Glutamatergic neuron (in vitro differentiated cells): Measurements from ENCODE around the gene P2RY6. TPM values are rescaled to one million over a fixed set of nuclear protein-coding genes. Genes with fewer than 3 reads are reported as not detected.

Experiments
- DNase-seq: peaks from one replicate; pipeline ENCODE4 v3.0.0; 2022
- H3K27ac Mint-ChIP-seq: one replicate; pipeline ENCODE4 v1.8.0; 2020; ENCODE audit warnings: mild to moderate bottlenecking, mixed read lengths, inconsistent platforms; ENCODE audit not compliant: unreplicated experiment
- H3K27me3 Mint-ChIP-seq: one replicate; pipeline ENCODE4 v1.8.0; 2020; ENCODE audit warnings: mild to moderate bottlenecking, moderate library complexity, mixed read lengths, inconsistent platforms; ENCODE audit not compliant: unreplicated experiment
- H3K36me3 Mint-ChIP-seq: one replicate; pipeline ENCODE4 v1.8.0; 2020; ENCODE audit warnings: mild to moderate bottlenecking, mixed read lengths, inconsistent platforms; ENCODE audit not compliant: unreplicated experiment
- H3K4me1 Mint-ChIP-seq: one replicate; pipeline ENCODE4 v1.8.0; 2020; ENCODE audit warnings: mild to moderate bottlenecking, low read depth, mixed read lengths, inconsistent platforms; ENCODE audit not compliant: unreplicated experiment
- H3K4me3 Mint-ChIP-seq: one replicate; pipeline ENCODE4 v1.8.0; 2020; ENCODE audit warnings: mild to moderate bottlenecking, mixed read lengths, inconsistent platforms; ENCODE audit not compliant: unreplicated experiment
- H3K9me3 Mint-ChIP-seq: one replicate; pipeline ENCODE4 v1.8.0; 2020; ENCODE audit warnings: mild to moderate bottlenecking, moderate library complexity, mixed read lengths, inconsistent platforms; ENCODE audit not compliant: unreplicated experiment
- total RNA-seq: library from RNA; stranded (reverse); fragmentation: NEBNext Ultra II Directional; extraction: Animal tissue kit (Norgen Biotek cat#: 25700); gene quantifications from one replicate; pipeline ENCODE4 v1.2.1, GENCODE V29; 2021; ENCODE audit not compliant: unreplicated experiment
- TF ChIP-seq, protein P1 (sequence below): fragments of 200-600 bp; sonication (generic); IDR thresholded peaks from one replicate; pipeline ENCODE4 v1.5.0; 2021; ENCODE audit not compliant: partially characterized antibody, unreplicated experiment

Gene P2RY6
- total RNA-seq, 1 donor from 2014 or later = not detected

DNA sequence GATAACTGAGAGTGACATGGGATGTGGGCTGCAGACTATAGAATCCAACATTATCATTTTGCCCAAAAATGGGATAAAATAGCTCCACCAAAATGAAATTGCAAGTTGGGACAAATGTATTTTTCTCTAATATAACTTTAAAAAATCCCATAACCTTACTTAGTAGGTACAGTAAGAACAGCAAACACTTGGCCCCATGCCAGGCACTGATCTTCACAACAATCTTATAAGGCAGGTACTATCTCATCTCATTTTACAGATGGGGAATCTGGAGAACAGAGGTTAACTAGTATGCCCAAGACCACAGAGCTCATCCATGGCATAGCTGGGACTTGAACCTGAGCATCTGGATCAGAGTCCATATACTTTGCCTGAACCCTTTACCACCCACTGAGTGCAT, 22.5 kb downstream of the P2RY6 start:
- H3K36me3 Mint-ChIP-seq = no peaks in the 10 kb centered on the region
- H3K9me3 Mint-ChIP-seq = peaks cover 7% of the 10 kb centered on the region
- H3K4me3 Mint-ChIP-seq = no peak overlapping the region
- no peak for DNase-seq
- no peaks in the 10 kb centered on the region for H3K4me1 Mint-ChIP-seq
- peaks cover 9% of the 10 kb centered on the region for H3K27me3 Mint-ChIP-seq
- H3K27ac Mint-ChIP-seq = no peak overlapping the region
- TF ChIP-seq, protein P1, sequence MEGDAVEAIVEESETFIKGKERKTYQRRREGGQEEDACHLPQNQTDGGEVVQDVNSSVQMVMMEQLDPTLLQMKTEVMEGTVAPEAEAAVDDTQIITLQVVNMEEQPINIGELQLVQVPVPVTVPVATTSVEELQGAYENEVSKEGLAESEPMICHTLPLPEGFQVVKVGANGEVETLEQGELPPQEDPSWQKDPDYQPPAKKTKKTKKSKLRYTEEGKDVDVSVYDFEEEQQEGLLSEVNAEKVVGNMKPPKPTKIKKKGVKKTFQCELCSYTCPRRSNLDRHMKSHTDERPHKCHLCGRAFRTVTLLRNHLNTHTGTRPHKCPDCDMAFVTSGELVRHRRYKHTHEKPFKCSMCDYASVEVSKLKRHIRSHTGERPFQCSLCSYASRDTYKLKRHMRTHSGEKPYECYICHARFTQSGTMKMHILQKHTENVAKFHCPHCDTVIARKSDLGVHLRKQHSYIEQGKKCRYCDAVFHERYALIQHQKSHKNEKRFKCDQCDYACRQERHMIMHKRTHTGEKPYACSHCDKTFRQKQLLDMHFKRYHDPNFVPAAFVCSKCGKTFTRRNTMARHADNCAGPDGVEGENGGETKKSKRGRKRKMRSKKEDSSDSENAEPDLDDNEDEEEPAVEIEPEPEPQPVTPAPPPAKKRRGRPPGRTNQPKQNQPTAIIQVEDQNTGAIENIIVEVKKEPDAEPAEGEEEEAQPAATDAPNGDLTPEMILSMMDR = no peak

DNA sequence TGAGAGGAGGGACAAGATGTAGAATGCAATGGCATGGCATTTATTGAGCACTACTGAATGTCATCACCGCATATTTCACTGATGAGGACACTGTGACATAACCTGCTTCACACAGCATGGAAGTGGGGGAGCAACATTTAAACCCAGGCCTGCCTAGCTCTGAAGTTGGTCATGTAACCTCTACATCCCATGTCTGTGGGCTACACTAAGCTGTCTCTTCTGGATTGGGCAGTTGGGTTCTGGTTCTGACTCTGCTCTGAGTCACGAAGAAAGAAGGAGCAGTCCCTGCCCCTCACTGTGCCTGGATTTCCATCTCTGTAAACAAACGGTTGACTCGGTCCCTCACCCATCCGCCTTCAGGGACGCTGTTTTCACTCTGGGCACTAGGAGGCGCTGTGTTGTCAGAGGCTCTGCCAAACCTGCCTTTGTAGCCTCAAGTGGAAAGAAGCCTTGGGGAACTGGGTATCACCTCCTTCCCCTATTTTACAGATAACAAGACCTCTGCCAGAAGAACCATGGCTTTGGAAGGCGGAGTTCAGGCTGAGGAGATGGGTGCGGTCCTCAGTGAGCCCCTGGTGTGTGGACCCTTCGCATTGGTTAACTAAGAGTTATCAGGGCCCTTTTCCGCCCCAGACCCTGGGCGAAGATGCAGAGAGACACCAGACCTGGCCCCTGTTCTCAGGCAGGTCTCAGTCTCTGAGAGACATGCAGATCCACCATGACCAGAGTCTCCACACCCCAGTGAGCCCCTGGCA, 23.3 kb downstream of the P2RY6 start:
- Mint-ChIP-seq H3K4me3 (no peak overlapping the region), H3K9me3 (peaks cover 7% of the 10 kb centered on the region), H3K36me3 (no peaks in the 10 kb centered on the region), H3K4me1 (no peaks in the 10 kb centered on the region), H3K27me3 (peaks cover 9% of the 10 kb centered on the region), H3K27ac (no peak overlapping the region)
- DNase-seq = peak; percentile 90
- TF ChIP-seq, protein P1 = peak; percentile 95

DNA sequence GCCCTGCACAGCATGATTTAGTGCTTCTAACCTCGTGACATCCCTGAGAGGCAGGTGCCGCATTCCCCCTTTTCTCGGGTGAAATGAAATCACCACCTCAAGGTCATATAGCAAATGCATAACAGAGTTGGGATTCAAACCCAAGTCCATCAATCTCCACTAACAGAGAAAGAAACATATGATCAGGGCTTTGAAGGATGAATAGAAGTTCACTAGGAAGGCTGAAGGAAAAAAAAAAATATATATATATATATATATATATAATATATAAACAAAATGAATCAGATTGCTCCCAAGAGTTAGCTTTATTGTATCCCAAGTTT, 23.8 kb downstream of the P2RY6 start:
- Mint-ChIP-seq H3K36me3 (no peaks in the 10 kb centered on the region), H3K9me3 (peaks cover 7% of the 10 kb centered on the region), H3K27ac (no peak overlapping the region), H3K4me1 (no peaks in the 10 kb centered on the region), H3K4me3 (no peak overlapping the region), H3K27me3 (peaks cover 9% of the 10 kb centered on the region)
- no peak for DNase-seq
- TF ChIP-seq, protein P1 = no peak

DNA sequence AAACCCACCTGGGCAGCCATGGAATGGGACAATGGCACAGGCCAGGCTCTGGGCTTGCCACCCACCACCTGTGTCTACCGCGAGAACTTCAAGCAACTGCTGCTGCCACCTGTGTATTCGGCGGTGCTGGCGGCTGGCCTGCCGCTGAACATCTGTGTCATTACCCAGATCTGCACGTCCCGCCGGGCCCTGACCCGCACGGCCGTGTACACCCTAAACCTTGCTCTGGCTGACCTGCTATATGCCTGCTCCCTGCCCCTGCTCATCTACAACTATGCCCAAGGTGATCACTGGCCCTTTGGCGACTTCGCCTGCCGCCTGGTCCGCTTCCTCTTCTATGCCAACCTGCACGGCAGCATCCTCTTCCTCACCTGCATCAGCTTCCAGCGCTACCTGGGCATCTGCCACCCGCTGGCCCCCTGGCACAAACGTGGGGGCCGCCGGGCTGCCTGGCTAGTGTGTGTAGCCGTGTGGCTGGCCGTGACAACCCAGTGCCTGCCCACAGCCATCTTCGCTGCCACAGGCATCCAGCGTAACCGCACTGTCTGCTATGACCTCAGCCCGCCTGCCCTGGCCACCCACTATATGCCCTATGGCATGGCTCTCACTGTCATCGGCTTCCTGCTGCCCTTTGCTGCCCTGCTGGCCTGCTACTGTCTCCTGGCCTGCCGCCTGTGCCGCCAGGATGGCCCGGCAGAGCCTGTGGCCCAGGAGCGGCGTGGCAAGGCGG, 24.5 kb downstream of the P2RY6 start:
- DNase-seq = peak; percentile 15
- Mint-ChIP-seq H3K27me3 (peaks cover 9% of the 10 kb centered on the region), H3K4me3 (no peak overlapping the region), H3K4me1 (no peaks in the 10 kb centered on the region), H3K27ac (no peak overlapping the region), H3K36me3 (no peaks in the 10 kb centered on the region), H3K9me3 (peaks cover 7% of the 10 kb centered on the region)
- TF ChIP-seq, protein P1 = no peak

DNA sequence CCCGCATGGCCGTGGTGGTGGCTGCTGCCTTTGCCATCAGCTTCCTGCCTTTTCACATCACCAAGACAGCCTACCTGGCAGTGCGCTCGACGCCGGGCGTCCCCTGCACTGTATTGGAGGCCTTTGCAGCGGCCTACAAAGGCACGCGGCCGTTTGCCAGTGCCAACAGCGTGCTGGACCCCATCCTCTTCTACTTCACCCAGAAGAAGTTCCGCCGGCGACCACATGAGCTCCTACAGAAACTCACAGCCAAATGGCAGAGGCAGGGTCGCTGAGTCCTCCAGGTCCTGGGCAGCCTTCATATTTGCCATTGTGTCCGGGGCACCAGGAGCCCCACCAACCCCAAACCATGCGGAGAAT, 25.1 kb downstream of the P2RY6 start:
- no peak overlapping the region for H3K27ac Mint-ChIP-seq
- H3K9me3 Mint-ChIP-seq = peaks cover 7% of the 10 kb centered on the region
- TF ChIP-seq, protein P1 = no peak
- H3K4me3 Mint-ChIP-seq = no peak overlapping the region
- H3K27me3 Mint-ChIP-seq = peaks cover 6% of the 10 kb centered on the region
- DNase-seq = no peak
- no peaks in the 10 kb centered on the region for H3K4me1 Mint-ChIP-seq
- H3K36me3 Mint-ChIP-seq = no peaks in the 10 kb centered on the region
